Right atrium auricular region (tissue), 2 donors: ENCODE results near the gene CYB561D1. TPM values are rescaled to one million over a fixed set of nuclear protein-coding genes. Genes with fewer than 3 reads are reported as not detected.

Experiments
- DNase-seq: peaks from one replicate; pipeline ENCODE4 v3.0.0-alpha.2; 2019; ENCODE audit warnings: low spot score
- H3K27ac ChIP-seq, 2 donors: fragments of 200-600 bp; sonication (generic); 1 replicate in 1 of 2; 2 replicates in 1 of 2; pipeline ENCODE4 v1.5.1; 2016 to 2019
- H3K27me3 ChIP-seq, 2 donors: fragments of 200-600 bp; sonication (generic); one replicate each; pipeline versions ENCODE4 v1.5.1 to v1.6.0; 2017 to 2019
- H3K36me3 ChIP-seq: fragments of 200-600 bp; sonication (generic); one replicate; pipeline ENCODE4 v1.5.1; 2016
- H3K4me1 ChIP-seq, 2 donors: fragments of 200-600 bp; sonication (generic); one replicate each; pipeline versions ENCODE4 v1.5.1 to v1.6.0; 2017 to 2019
- H3K4me3 ChIP-seq, 2 donors: fragments of 200-600 bp; sonication (generic); 1 replicate in 1 of 2; 2 replicates in 1 of 2; pipeline ENCODE4 v1.5.1; 2017 to 2019; ENCODE audit warnings: mild to moderate bottlenecking in 1 of 2, moderate library complexity in 1 of 2
- H3K9me3 ChIP-seq, 2 donors: fragments of 200-600 bp; sonication (generic); one replicate each; pipeline ENCODE4 v1.5.1; 2019
- total RNA-seq, 2 donors: library from RNA; depleted of rRNA; stranded (reverse); fragments of >200 nt; gene quantifications; one replicate each; pipeline ENCODE4 v1.1.0, GENCODE V29; 2016
- TF ChIP-seq, protein P1 (sequence below), 2 donors: fragments of 200-600 bp; sonication (generic); IDR thresholded peaks; one replicate each; pipeline ENCODE4 v1.5.1; 2019; ENCODE audit warnings: antibody characterized with exemption in 2 of 2

CYB561D1 gene
- total RNA-seq, 2 donors from 2014 or later: 2.6 to 6.9 TPM

GRCh38 chr1:109543988-109544735 lies 50.3 kb downstream of the CYB561D1 start:
- peaks cover 0 to 26% of the 10 kb centered on the region in 2 donors for H3K4me1 ChIP-seq
- no peak overlapping the region for H3K4me3 ChIP-seq
- TF ChIP-seq, protein P1, sequence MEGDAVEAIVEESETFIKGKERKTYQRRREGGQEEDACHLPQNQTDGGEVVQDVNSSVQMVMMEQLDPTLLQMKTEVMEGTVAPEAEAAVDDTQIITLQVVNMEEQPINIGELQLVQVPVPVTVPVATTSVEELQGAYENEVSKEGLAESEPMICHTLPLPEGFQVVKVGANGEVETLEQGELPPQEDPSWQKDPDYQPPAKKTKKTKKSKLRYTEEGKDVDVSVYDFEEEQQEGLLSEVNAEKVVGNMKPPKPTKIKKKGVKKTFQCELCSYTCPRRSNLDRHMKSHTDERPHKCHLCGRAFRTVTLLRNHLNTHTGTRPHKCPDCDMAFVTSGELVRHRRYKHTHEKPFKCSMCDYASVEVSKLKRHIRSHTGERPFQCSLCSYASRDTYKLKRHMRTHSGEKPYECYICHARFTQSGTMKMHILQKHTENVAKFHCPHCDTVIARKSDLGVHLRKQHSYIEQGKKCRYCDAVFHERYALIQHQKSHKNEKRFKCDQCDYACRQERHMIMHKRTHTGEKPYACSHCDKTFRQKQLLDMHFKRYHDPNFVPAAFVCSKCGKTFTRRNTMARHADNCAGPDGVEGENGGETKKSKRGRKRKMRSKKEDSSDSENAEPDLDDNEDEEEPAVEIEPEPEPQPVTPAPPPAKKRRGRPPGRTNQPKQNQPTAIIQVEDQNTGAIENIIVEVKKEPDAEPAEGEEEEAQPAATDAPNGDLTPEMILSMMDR (IDR thresholded peaks at IDR 0.05): no peak
- DNase-seq: no peak
- no peak overlapping the region for H3K27ac ChIP-seq
- H3K27me3 ChIP-seq: no peaks in the 10 kb centered on the region
- H3K36me3 ChIP-seq: no peaks in the 10 kb centered on the region
- no peaks in the 10 kb centered on the region for H3K9me3 ChIP-seq

- DNase-seq: peak; percentile 91
- TF ChIP-seq, protein P1 (IDR thresholded peaks at IDR 0.05): peak; percentile 63 to 93
Observed at GRCh38 chr1:109546311-109547109, 52.6 kb downstream of the CYB561D1 start.

GRCh38 chr1:109547463-109548320 lies 53.8 kb downstream of the CYB561D1 start:
- Histone ChIP-seq H3K9me3 (no peaks in the 10 kb centered on the region), H3K4me3 (peak overlapping the region; percentile 89 to 97), H3K27ac (peak overlapping the region; percentile 94 to 96), H3K4me1 (peaks cover 0 to 39% of the 10 kb centered on the region in 2 donors), H3K36me3 (no peaks in the 10 kb centered on the region), H3K27me3 (no peaks in the 10 kb centered on the region)
- no peak for DNase-seq
- TF ChIP-seq, protein P1 (IDR thresholded peaks at IDR 0.05): no peak

More at GRCh38 chr1:109546311-109547109, 52.6 kb downstream of the CYB561D1 start:
- Histone ChIP-seq H3K36me3 (no peaks in the 10 kb centered on the region), H3K9me3 (no peaks in the 10 kb centered on the region), H3K27me3 (no peaks in the 10 kb centered on the region), H3K4me3 (peak overlapping the region in 1 of 2 donors; percentile 89), H3K4me1 (peaks cover 0 to 43% of the 10 kb centered on the region in 2 donors), H3K27ac (peak overlapping the region; percentile 94 to 96)

GRCh38 chr1:109548321-109549267 lies 54.7 kb downstream of the CYB561D1 start, which contains the start of gene GNAI3:
Gene GNAI3, plus strand, starts transcription at chr1:109548615. Its CDS starts 106 bp downstream, at chr1:109548721.
- Histone ChIP-seq H3K27me3 (no peaks in the 10 kb centered on the region), H3K9me3 (no peaks in the 10 kb centered on the region), H3K4me1 (peaks cover 0 to 39% of the 10 kb centered on the region in 2 donors), H3K27ac (peak within 1 kb of the TSS; percentile 94 to 96), H3K36me3 (no peaks in the 10 kb centered on the region), H3K4me3 (peak within 1 kb of the TSS; percentile 89 to 97)
- DNase-seq: peak; percentile 98
- TF ChIP-seq, protein P1 (IDR thresholded peaks at IDR 0.05): no peak

Other genes starting within 250 kb of the CYB561D1 start
- gene CELSR2, start 244.6 kb upstream of the CYB561D1 start, total RNA-seq: 10 to 100 TPM; 20.2 to 23.7 TPM
- gene PSRC1, start 210.9 kb upstream of the CYB561D1 start, total RNA-seq: 1 to 10 TPM; 2.2 to 2.4 TPM
- gene MYBPHL, start 187.1 kb upstream of the CYB561D1 start, total RNA-seq: 100 to 1,000 TPM in 1 of 2 donors, 10 to 100 TPM in 1; 62.2 to 381 TPM
- gene SORT1, start 96.2 kb upstream of the CYB561D1 start, total RNA-seq: 100 to 1,000 TPM; 114 to 120 TPM
- 10 to 100 TPM; 19.8 to 27.6 TPM for gene PSMA5, start 67.6 kb upstream of the CYB561D1 start, total RNA-seq
- gene SYPL2, start 27.5 kb upstream of the CYB561D1 start, total RNA-seq: 1 to 10 TPM; 4.7 to 9.6 TPM
- gene ATXN7L2, start 10.2 kb upstream of the CYB561D1 start, total RNA-seq: 1 to 10 TPM; 2.4 to 3.5 TPM
- gene AMIGO1, start 15.6 kb downstream of the CYB561D1 start, total RNA-seq: 10 to 100 TPM; 11.0 to 15.1 TPM
- under 1 TPM; 0.11 to 0.16 TPM for gene GPR61, start 45.8 kb downstream of the CYB561D1 start, total RNA-seq
- gene GNAI3, start 54.5 kb downstream of the CYB561D1 start, total RNA-seq: 1 to 10 TPM; 2.6 to 2.8 TPM
- under 1 TPM in 1 of 2 donors, not detected in 1; 0.59 TPM for gene GNAT2, start 125.5 kb downstream of the CYB561D1 start, total RNA-seq
- gene AMPD2, start 125.7 kb downstream of the CYB561D1 start, total RNA-seq: 10 to 100 TPM; 16.1 to 17.9 TPM
- gene GSTM4, start 162.0 kb downstream of the CYB561D1 start, total RNA-seq: 10 to 100 TPM; 24.6 to 52.6 TPM
- gene GSTM2, start 174.0 kb downstream of the CYB561D1 start, total RNA-seq: 10 to 100 TPM; 31.7 to 53.8 TPM
- gene GSTM1, start 193.7 kb downstream of the CYB561D1 start, total RNA-seq: 10 to 100 TPM in 1 of 2 donors, not detected in 1; 21.6 TPM
- gene GSTM5, start 218.2 kb downstream of the CYB561D1 start, total RNA-seq: 1 to 10 TPM; 2.8 to 3.6 TPM
- gene GSTM3, start 246.9 kb downstream of the CYB561D1 start, total RNA-seq: 100 to 1,000 TPM; 121 to 197 TPM